ENCODE data around the gene CFDP1.

GRCh38 chr16:75312875-75313274 lies 120.4 kb downstream of the CFDP1 start:
- TF ChIP-seq CTCF (IDR thresholded peaks at IDR 0.05) = no peak
- TF ChIP-seq POLR2A (IDR thresholded peaks at IDR 0.05) = no peak
- no peak for TF ChIP-seq EP300 (IDR thresholded peaks at IDR 0.05)

Data from suprapubic skin (tissue), 3 donors.